Stimulated activated CD4-positive, alpha-beta T cell treated with anti-CD3 and anti-CD28 coated beads, Interleukin-1b, Interleukin-23, amount 100 ng/mL, for 24 hours (primary cell): ENCODE measurements around the gene UBAC2.

Source experiments
- DNase-seq, 4 experiments: peaks; one replicate each; pipeline ENCODE4 v3.0.0-alpha.2; 2020; ENCODE audit warnings: low read depth in 4 of 4, low spot score in 1 of 4

Gene UBAC2

DNA sequence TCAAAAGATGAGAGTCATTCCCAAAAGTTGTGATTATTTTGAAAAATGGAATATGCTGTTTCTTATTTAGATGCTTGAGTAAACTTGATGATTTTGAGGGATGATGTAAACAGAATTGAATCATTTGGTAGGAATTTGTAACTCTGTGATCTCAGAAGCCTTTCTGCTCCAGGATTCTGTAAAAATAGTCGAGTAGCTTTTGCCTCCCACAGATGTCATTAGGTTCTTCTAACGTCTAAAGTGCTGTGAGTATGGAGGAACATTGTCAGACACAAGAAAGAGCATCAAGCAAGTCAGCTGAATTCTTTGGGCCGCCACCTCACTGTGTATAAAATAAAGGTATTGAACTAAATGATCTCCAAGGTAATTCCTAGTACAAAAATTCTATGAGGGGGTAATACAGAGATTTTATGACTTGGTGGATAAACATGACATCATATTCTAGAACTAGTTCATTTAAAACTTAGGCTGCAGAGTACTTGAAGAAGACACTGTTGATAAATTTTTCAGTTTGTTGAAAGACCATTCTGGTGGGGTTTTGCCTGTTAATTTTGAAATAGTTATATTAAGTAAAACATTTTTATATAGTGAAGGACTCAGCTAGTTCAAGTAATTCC is 107.9 kb downstream of the UBAC2 start:
- DNase-seq = no peak

DNA sequence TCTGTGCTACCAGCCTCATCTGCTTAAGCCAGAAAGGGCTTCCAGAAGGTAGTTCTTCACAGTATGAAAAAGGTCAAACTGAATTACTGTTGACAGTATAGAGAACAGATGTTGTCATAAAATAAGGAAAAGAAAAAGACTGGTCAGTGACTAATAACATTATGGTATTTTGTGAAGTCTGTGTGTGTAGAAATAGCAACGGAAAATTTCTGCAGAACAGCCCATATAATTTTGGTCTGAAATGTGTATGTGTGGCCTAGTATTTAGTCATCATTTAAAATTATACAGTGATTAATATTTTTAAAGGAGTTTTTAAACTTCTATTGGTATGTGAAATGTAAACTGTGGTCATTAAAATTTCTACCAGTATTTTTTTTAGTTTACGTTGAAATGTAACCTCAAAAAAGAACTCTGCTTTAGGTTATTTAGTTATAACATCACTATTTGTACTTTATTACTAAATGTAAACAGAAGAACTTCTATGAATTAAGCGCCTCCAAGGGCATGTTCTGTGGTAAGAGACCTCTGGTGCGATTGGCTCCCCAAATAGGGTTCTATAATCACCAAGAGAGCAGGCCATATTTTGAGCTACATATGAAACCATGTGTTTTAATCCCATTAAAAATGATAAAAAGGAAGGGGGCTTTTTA is 109.9 kb downstream of the UBAC2 start:
- no peak for DNase-seq

DNA sequence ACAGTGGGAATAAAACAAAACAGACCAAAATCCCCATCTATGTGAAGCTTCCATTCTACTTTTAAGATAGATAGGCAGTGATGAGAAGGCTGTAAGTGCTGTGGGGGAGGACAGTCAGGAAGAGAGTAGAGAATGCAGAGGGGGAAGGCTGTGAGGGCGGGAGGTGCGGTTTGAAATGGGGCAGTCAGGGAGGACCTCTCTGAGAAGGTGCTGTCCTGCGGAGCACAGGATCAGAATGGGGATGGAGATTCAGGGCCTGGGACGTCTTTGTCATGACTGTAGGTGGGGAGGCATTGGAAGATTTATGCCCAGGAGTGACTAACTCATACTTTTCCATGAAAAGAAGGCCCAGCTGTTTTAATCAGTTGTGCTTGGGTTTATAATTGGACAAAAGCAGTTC is 110.5 kb downstream of the UBAC2 start:
- no peak for DNase-seq

DNA sequence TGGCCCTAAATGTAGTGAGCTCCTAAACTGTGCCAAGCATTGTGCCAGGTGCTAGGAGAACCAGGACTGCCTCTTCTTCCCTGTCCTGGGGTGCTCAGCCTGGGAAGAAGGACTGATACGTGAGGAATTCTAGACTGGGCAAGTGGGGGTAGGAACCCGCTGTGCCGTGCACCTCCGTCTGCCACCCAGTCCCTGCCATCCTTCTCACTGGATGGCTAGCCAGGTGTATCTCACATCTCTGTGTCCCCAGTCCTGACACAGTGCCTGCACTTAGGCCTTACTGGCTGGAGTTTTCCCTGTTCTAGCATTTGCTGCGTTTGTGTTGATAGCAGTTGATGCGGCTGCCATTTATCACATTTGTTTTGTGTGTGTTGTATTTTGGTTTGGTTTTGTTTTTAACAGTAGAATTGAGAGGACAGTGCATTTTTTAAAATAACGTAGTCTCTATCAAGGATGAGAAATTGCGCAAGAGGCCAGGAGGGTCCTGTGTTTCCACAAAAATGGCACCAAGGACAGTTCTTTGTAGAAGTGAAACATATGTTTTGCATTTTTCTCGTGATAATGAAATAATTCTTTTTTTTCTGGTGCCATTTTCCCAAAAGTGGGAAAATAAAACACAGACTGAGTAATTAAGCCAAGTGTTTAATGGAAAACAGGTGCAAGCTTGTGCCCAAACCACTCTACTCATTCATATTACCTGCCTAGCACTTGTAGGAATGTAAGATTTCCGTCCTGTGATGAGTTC is 111.3 kb downstream of the UBAC2 start:
- no peak for DNase-seq

DNA sequence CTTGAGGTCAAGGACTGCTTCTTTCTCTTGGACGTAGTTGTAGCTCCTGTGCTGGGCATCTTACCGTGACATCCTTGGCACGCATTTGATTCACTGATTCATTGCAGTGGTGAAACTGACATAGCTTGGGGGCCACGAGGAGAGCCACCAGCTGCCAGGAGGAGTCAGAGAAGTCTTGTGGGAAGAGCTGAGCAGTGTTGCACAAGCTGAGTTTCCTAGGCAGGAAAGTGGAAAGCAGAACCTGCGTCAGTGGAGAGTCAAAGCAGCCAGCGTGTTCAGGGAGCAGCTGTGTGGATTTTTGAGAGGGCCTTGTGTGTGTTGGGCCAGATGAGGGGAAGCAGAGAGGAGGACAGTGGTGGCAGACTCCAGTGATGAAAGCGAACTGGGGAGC is 111.8 kb downstream of the UBAC2 start:
- no peak for DNase-seq

DNA sequence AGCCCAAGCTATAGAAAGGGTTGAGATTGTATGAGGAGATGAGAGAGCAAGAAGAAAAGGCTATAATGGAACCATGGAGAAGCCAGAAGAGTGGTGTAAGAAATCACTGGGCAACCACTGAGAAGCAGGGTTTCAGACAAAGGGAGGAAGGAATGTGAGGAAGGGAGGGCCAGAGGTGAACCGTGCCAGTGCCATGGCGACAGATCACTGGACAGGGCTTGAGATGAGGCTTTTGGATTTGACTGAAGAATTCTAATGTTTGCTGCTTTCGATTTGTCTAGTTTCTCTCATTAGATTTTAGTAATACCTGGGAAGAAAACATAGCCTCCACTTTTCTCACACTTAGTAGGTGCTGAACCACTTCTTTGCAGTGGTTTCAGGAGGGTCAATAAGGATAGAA is 112.8 kb downstream of the UBAC2 start:
- DNase-seq = no peak

GRCh38 chr13:99313941-99314340 is 113.3 kb downstream of the UBAC2 start:
- no peak for DNase-seq

GRCh38 chr13:99314640-99315176 is 114.1 kb downstream of the UBAC2 start:
- DNase-seq = peak in 2 of 4 experiments; percentile 54 to 71

DNA sequence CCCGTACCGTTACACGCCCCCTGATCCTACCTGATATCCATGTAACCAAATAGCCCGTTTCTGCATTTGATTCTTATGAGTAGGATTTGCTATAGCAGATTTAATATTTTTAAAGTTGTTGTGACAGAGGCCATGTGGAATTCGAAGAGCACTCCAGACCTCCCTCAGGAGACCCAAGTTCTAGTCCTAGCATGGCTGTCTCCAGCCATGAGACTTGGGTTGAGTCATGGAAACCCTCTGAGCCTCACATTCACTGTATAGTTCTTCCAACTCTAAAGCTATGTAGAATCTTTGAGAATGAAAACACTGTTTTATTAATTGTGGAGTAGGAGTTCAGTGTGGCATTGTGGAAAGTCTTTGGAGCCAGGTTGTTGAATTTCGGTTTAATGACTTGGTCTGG is 114.5 kb downstream of the UBAC2 start:
- no peak for DNase-seq

GRCh38 chr13:99316224-99316623 is 115.6 kb downstream of the UBAC2 start:
- no peak for DNase-seq

GRCh38 chr13:99316657-99317256 is 116.1 kb downstream of the UBAC2 start:
- no peak for DNase-seq

GRCh38 chr13:99320693-99321481 is 120.2 kb downstream of the UBAC2 start:
- no peak for DNase-seq

DNA sequence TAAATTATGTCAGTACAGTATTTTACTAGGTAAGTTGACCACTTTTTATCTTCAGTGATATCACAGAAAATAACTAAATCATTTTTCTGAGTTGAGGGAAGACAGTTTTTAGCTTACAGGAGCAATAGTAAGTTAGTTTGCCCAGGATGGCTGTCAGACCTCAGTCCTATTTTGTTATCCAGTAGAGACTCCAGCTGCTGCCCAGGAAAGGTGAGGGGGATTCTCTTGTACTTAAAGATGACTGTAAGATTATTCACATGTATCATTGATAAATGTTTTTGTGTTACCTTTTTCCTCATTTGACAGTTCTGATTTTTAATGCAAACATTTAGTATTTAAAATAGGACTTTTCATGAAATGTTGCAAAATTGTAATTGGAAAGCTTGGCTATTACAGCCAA is 121.1 kb downstream of the UBAC2 start:
- no peak for DNase-seq

GRCh38 chr13:99322297-99323103 is 121.8 kb downstream of the UBAC2 start:
- no peak for DNase-seq

GRCh38 chr13:99323488-99323887 is 122.8 kb downstream of the UBAC2 start:
- DNase-seq = no peak

- no peak for DNase-seq
Observed at GRCh38 chr13:99326012-99326411, 125.4 kb downstream of the UBAC2 start.

DNA sequence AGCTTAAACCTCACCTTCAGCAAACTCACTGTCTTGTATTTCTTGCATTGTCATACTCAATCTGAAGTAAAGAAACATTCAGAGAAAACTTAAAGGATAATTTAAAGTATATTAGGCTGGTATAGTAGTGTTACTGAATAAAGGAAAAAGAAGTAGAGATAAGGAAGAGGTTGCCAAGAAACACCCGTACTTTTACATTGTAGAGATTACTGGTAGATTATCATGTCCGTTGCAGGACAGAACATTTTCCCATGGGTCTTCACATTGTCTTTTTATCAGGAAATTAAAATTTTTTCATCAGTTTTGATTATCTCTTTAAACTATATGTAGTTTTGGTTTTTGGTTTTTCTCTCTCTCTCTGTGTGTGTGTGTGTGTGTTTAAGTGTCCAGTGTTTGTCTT is 126.5 kb downstream of the UBAC2 start:
- no peak for DNase-seq

DNA sequence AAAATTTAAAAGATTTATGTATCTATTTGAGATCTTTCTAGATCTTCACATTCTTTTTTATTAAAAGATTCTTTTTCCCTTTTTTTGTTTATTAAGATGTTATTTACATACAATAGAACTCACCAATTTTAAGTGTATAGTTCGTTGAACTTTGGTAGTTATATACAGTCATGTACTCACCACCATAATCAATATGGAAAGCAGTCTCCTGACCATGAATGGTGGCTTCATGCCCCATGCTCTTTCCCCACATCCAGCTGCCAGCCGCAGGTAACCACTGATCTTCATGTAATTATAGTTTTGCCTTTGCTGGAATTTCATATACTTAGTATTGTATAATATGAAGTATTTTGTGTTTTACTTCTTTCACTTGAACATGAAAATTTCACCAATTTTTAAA is 127.1 kb downstream of the UBAC2 start:
- no peak for DNase-seq

GRCh38 chr13:99329477-99329876 is 128.8 kb downstream of the UBAC2 start:
- no peak for DNase-seq

GRCh38 chr13:99330942-99331341 is 130.3 kb downstream of the UBAC2 start:
- no peak for DNase-seq
